Measurements from ENCODE around the gene SSH2. TPM values are rescaled to one million over a fixed set of nuclear protein-coding genes. Genes with fewer than 3 reads are reported as not detected.

Gene SSH2
- total and polyA plus RNA-seq, 2 of the 13 experiments (the other 11 are each of a cell fraction or from before 2014, with no cell fraction given) = 6.0 to 6.4 TPM

GRCh38 chr17:29835435-29836351, 94.3 kb downstream of the SSH2 start (continued):
- TF ChIP-seq ZNF770 (CRISPR knock-in tag; IDR thresholded peaks at IDR 0.05) (no peak), HIC2 (CRISPR knock-in tag; IDR thresholded peaks at IDR 0.05; ENCODE audit: low read depth) (no peak), MTERF4 (CRISPR knock-in tag; IDR thresholded peaks at IDR 0.05) (no peak), RFX3 (CRISPR knock-in tag; IDR thresholded peaks at IDR 0.05) (no peak), ZNF333 (CRISPR knock-in tag; IDR thresholded peaks at IDR 0.05; ENCODE audit: borderline replicate concordance) (no peak), THYN1 (CRISPR knock-in tag; IDR thresholded peaks at IDR 0.05; ENCODE audit: borderline replicate concordance, low read depth) (no peak)

Measured in HepG2 (cell line).